NCI-H446 treated with DMSO at 0.1 percent for 48 hours (cell line): ENCODE data around the gene SBK1.

ENCODE experiments used
- DNase-seq: peaks from one replicate; lab custom pipeline; 2025; lab: John Stamatoyannopoulos, UW

The SBK1 gene

GRCh38 chr16:28282045-28282444, 10.3 kb upstream of the SBK1 start:
- DNase-seq: no peak

- no peak for DNase-seq
Measured at GRCh38 chr16:28283173-28283572, 9.2 kb upstream of the SBK1 start.

DNA sequence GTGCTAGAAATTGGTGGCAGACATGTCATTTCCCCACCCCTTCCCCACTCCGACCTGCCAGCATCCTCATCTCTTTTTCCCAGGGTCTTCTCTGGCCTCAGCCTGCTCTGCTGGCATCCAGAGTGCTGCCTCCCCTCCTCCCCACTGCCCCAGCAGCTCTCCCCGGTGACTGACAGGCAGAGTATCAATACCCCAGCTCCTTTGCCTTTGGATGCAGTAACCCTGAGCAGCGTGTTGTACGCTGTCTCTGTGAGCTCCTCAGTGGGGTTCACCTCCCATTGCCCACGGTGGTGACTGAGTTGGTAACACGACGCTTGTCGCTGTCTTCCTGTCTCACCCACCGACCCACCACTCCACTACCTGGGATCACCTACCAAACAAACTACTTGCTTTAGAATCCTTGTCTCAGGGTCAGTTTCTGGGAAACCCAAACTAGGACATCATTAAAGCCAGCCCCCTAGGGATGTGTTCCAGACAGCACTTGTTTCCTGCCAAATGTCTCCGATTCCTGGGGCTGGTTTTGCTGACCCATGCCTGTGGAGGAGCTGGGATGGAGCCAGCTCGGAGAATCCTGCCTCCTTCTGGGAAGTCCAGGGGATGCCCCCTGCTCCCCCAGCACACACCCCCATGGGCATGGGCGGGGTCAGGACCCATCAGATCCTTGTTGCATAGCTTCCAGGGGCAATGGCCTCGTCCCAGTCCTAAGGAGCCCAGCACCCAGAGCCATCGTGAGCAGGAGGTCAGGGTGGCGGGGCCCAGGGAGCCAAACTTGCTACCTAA, 8.3 kb upstream of the SBK1 start:
- no peak for DNase-seq

GRCh38 chr16:28285649-28286048, 6.7 kb upstream of the SBK1 start:
- DNase-seq: peak; percentile 8

- DNase-seq: no peak
Measured at GRCh38 chr16:28288114-28288513, 4.2 kb upstream of the SBK1 start.

DNA sequence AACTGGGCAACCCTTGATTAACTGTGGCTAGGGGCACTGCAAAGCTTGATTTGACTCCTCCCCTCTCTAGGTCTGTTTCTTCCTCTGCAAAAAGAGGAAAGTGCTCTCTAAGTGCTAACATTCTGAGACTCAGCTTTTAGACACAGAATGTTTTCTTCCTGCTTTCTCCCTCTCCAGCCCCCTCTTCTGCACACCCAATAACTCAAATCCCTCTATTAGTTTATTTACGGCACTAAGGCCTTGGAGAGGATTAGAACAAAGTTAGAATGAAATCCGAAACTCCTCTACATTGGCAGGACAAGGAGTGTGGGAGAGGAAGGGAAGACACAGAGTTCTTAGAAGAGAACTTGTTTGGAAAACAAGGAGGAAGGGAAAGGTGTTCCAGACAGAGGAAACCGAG, 3.3 kb upstream of the SBK1 start:
- no peak for DNase-seq

- no peak for DNase-seq
Measured at GRCh38 chr16:28289939-28290858, 2.1 kb upstream of the SBK1 start.

GRCh38 chr16:28290859-28291254, 1.5 kb upstream of the SBK1 start:
- no peak for DNase-seq

DNA sequence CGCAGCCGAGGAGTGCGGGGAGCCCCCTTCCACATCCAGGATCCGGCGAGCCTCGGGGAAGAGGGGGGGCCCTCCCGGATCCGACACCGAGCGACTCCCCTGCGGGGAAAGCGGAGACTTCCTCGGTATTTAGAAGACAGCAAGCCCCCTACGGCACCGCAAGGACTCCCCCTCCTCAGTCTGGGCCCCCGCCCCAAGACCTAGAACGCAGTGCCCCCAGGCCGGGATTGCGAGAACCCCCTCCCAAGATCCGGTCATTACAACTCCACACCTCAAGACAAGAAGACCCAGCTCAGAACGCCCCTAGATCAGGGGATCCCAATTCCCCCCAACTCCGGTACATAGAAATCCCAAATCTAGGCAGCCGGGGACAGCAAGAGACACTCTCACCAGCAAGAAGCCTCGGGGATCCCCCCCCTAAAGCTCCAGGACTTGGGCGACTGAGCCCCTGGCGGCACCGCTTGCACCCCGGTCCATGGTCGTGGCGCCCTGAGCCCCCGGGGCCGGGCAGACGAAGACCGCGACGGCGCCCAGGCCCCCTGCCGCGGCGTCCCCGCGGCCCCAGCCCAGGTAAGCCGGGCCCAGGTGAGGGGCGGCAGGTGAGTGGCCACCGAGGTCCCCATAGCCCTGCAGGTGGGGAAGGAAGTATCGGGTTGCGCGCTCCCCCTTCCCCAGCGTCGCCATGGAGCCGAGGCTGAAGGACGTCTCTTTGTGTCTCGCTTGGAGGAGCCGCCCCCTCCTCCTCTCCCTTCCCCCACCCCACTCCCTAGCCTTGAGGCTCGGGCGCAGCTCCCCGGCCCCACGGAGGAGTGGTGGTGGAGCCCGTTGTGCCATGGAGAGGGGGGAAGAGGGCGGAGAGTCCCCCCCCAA, 641 bp downstream of the SBK1 start:
- no peak for DNase-seq

DNA sequence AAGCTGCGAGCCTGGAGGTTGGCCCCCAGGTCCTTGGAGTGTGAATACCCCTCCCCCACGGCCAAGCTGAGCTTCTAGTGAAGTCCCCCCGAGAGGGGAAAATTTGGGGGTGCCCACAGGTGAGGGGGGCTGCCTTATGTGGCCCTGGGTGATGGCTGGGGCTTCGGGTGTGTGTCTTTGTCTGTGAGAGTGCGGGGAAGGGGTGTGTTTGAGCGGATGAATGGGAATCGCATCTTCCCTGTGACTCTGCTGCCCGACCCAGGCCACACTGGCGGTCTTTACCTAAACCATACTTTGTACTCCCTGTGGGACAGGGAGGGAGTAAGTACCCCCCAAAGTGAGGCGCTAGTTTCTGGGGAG, 1.3 kb downstream of the SBK1 start:
- no peak for DNase-seq

DNA sequence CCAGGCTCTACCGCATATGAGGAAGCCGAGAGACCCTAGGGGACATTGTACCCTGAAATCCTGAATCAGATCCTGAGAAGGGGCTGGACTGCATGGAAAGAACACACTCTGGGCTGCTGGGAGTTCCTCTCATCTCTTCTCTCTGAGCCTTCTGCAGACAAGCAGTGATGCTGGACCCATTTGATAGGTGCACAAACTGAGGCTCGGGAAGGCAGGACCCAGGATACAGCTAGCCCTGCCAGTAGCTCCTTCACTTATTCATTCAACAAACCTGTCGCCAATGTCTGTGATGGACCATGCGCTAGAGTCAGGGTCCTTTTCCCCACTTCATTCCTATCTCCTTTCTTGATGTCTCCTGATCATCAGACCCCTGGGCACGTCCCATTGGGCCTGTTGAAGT, 1.9 kb downstream of the SBK1 start:
- no peak for DNase-seq

GRCh38 chr16:28295276-28295675, 3.0 kb downstream of the SBK1 start:
- DNase-seq: no peak

GRCh38 chr16:28297308-28297707, 5.0 kb downstream of the SBK1 start:
- DNase-seq: no peak

GRCh38 chr16:28297784-28298510, 5.6 kb downstream of the SBK1 start:
- DNase-seq: no peak

GRCh38 chr16:28298511-28298878, 6.2 kb downstream of the SBK1 start:
- DNase-seq: no peak

- DNase-seq: no peak
Measured at GRCh38 chr16:28300327-28300726, 8.0 kb downstream of the SBK1 start.

DNA sequence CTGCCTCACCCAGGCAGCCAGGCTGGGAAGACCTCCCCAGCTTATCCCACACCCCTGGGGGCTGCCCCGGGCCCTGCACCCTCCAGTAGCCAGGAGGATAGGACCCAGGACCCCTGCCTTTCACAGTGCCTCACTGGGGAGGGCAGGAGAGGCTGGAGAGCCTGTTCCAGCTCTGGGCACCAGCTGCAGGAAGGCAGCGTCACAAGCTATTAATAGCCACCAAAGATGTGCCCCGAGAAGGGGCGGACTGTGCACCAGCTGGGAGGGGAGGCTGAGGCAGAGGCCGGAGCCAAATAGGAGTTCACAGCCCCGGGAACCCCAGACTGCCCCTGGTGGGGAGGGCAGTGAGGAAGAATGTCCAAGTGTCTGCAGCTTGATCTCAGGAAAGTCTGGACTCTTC, 8.8 kb downstream of the SBK1 start:
- no peak for DNase-seq

DNA sequence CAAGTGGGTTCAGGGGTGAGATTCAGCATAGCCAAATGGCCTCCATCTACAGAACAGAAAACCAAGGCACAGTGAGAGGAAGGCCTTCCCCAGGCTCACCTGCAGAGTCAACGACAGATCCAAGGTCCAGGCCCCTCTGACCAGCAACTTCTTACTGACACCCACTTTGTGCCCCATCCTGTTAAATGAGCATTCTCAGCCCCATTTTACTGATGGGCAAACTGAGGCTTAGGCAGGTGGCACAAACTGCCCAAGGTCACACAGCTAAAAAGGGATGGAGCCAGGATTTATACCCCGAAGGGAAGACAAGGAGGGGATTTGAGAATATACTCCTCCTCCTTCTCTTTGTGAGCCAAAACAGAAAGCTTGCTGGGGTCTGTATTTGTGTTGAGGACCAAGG, 9.3 kb downstream of the SBK1 start:
- no peak for DNase-seq

DNA sequence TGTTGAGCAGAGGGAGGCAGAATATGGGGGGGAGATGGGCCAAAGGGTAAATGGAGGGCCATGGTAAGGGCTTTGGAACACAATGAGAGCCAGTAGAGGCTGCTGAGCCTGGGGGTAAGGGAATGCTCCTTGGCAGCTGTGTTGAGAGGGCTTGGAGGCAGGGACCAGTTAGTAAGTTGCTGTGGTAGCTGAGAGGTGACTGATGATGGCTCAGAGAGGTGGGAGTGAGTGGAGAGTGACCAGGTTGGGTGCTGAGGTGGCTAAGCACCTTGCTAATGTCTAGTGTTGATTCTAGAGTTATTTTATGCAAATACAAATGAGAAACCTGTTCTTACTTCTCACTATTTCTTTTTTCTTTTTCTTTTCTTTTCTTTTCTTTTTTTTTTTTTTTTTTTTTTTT, 10.8 kb downstream of the SBK1 start:
- no peak for DNase-seq

- DNase-seq: no peak
Measured at GRCh38 chr16:28304214-28304613, 11.9 kb downstream of the SBK1 start.

DNA sequence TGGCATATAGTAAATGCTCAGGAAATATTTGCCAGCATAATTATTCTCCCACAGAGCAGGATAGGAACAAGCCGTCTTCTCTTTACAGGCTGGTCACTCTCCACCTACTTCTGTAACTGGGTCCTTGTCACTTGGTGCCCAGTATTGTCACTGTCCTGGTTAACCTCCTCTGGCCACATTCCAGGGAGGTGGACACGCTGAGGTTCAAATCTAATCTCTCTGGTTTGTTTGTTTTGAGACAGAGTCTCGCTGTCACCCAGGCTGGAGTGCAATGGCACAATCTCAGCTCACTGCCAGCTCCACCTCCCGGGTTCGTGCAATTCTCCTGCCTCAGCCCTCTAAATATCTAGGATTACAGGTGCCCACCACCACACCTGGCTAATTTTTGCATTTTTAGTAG, 15.6 kb downstream of the SBK1 start:
- no peak for DNase-seq
